Activated CD8-positive, alpha-beta T cell treated with anti-CD3 and anti-CD28 coated beads for 36 hours (primary cell): ENCODE data around the gene ITPR1. TPM values are rescaled to one million over a fixed set of nuclear protein-coding genes. Genes with fewer than 3 reads are reported as not detected.

Experiments
- ATAC-seq: fragments of 200-7000 bp; cut with Tn5 transposase; one replicate; pipeline ENCODE4 v1.10.0; 2021; ENCODE audit warnings: mild to moderate bottlenecking, moderate library complexity
- CTCF ChIA-PET: fragments of 350-600 bp; sonication (Branson Sonifier 250); formaldehyde crosslinking; loops from one replicate; lab custom pipeline; 2021; ENCODE audit warnings: antibody characterized with exemption; lab: Charles Lee
- POLR2A ChIA-PET: fragments of 350-600 bp; sonication (Branson Sonifier 250); formaldehyde crosslinking; loops from one replicate; lab custom pipeline; 2021; ENCODE audit warnings: antibody characterized with exemption; lab: Charles Lee
- DNase-seq: peaks from one replicate; pipeline ENCODE4 v3.0.0-alpha.2; 2020
- H3K27ac Mint-ChIP-seq: one replicate; pipeline ENCODE4 v1.8.0; 2021; ENCODE audit warnings: mild to moderate bottlenecking, mixed read lengths
- H3K27me3 Mint-ChIP-seq: one replicate; pipeline ENCODE4 v1.8.0; 2021; ENCODE audit warnings: mixed read lengths
- H3K36me3 Mint-ChIP-seq: one replicate; pipeline ENCODE4 v1.8.0; 2021; ENCODE audit warnings: low read depth, mixed read lengths
- H3K4me1 Mint-ChIP-seq: one replicate; pipeline ENCODE4 v1.8.0; 2021; ENCODE audit warnings: low read depth, mixed read lengths
- H3K4me3 Mint-ChIP-seq: one replicate; pipeline ENCODE4 v1.8.0; 2021; ENCODE audit warnings: mild to moderate bottlenecking, moderate library complexity, mixed read lengths
- H3K9me3 Mint-ChIP-seq: one replicate; pipeline ENCODE4 v1.8.0; 2021; ENCODE audit warnings: mixed read lengths
- intact Hi-C: fragments of 100-400 bp; cut with micrococcal nuclease; formaldehyde crosslinking; loops from one replicate; pipeline ENCODE4 v1.10.0; 2022
- total RNA-seq, 2 experiments: library from RNA; stranded (reverse); gene quantifications; one replicate each; pipeline ENCODE4 v1.2.3, GENCODE V29; 2021
- TF ChIP-seq, protein P1 (sequence below): fragments of 200-600 bp; IDR thresholded peaks from one replicate; pipeline ENCODE4 v1.8.0; 2022; ENCODE audit warnings: antibody characterized with exemption, mild to moderate bottlenecking

ITPR1 gene
- total RNA-seq, 2 experiments from 2014 or later, result 93.9 to 98.2 TPM

DNA sequence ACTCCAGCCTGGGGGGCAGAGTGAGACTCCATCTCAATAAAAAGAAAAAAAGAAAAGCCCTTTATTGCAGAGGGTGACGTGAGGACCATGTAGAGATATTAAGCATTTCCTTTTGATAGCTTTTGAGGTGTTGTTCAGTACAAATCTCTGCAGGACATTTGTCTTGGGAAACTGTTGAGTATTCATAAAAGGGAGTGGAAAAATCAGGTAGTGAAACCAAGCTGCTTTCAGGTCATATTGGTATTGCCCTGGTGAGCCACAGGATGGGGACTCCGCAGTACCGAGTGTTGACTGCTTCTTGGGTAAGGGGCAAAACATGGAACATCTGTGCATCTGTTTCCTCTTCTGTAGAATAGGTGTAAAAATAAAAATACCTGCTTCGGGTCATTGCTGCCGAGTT is 9.9 kb downstream of the ITPR1 start:
- Mint-ChIP-seq H3K27me3 (no peaks in the 10 kb centered on the region), H3K9me3 (no peaks in the 10 kb centered on the region), H3K4me1 (peaks cover 51% of the 10 kb centered on the region), H3K36me3 (peaks cover 23% of the 10 kb centered on the region), H3K27ac (peak overlapping the region; percentile 92), H3K4me3 (no peak overlapping the region)
- ATAC-seq, result no peak
- no peak for DNase-seq
- POLR2A ChIA-PET, result interaction anchor here (6.9 kb wide), 1 partner anchor 9 kb away, joined by 73 read pairs; the partner anchor contains the start of gene ITPR1
- TF ChIP-seq, protein P1, sequence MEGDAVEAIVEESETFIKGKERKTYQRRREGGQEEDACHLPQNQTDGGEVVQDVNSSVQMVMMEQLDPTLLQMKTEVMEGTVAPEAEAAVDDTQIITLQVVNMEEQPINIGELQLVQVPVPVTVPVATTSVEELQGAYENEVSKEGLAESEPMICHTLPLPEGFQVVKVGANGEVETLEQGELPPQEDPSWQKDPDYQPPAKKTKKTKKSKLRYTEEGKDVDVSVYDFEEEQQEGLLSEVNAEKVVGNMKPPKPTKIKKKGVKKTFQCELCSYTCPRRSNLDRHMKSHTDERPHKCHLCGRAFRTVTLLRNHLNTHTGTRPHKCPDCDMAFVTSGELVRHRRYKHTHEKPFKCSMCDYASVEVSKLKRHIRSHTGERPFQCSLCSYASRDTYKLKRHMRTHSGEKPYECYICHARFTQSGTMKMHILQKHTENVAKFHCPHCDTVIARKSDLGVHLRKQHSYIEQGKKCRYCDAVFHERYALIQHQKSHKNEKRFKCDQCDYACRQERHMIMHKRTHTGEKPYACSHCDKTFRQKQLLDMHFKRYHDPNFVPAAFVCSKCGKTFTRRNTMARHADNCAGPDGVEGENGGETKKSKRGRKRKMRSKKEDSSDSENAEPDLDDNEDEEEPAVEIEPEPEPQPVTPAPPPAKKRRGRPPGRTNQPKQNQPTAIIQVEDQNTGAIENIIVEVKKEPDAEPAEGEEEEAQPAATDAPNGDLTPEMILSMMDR, result no peak
- CTCF ChIA-PET, result interaction anchor here (1.2 to 2.2 kb wide), 2 partner anchors 16 to 131 kb away, joined by 3 to 6 read pairs; no protein-coding TSS in a partner anchor
- intact Hi-C loops, result no loop called here

DNA sequence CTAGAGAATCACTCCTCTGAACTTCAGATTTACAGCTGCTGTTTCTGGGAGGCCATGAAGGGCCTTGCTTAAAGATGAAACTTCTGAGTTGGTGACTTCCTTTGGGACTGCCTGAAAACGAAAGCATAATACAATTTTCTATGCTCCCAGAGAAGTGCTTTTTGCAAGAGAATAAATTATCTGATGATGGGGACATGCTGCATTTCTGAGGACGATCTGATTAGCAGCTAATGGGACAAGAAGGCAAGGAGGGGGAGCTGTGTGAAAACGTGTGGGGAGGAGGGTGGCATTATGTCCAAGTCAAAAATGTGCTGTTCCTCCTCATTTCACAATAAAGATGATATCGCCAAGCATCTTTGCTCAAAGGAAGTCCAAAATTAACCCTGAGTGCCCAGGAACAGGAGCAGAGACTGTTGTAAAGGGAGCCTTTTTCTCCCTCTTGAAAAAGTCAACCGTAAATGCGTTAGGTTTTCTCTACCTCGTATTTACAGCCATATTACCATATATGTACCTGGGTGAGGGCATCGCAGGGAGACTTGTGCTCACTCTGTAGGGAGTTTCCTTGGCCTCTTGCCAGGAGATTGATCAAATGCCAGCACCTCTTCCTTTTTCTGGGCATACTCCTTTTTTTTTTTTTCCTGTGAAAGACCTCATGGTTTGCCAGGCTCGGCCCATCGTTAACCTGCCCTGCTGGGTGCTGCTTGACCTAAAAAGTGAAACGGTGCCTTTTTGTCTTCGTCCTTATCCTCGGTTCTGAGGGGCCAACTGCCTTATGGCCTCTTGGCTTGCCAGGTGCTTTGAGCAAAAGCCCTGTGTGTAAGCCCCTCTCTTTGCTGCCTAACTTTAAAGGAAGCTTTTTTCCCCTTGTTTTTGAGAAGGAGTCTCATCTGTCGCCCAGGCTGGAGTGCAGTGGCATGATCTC is 11.5 kb downstream of the ITPR1 start:
- Mint-ChIP-seq H3K4me3 (peak overlapping the region; percentile 77), H3K27me3 (no peaks in the 10 kb centered on the region), H3K4me1 (peaks cover 60% of the 10 kb centered on the region), H3K9me3 (no peaks in the 10 kb centered on the region), H3K27ac (peak overlapping the region; percentile 92), H3K36me3 (peaks cover 29% of the 10 kb centered on the region)
- ChIA-PET CTCF (interaction anchor here (1.2 to 3.3 kb wide), 3 partner anchors 10 to 129 kb away, joined by 3 to 13 read pairs (median 9); partner anchors contain the start of gene ITPR1), POLR2A (interaction anchor here (0.6 to 6.9 kb wide), 5 partner anchors 10 to 990 kb away, joined by 3 to 73 read pairs (median 7); partner anchors contain the start of genes ITPR1 and SUMF1)
- TF ChIP-seq, protein P1, result no peak
- ATAC-seq, result peak; percentile 66
- peak; percentile 45 for DNase-seq
- intact Hi-C loops, result no loop called here

DNA sequence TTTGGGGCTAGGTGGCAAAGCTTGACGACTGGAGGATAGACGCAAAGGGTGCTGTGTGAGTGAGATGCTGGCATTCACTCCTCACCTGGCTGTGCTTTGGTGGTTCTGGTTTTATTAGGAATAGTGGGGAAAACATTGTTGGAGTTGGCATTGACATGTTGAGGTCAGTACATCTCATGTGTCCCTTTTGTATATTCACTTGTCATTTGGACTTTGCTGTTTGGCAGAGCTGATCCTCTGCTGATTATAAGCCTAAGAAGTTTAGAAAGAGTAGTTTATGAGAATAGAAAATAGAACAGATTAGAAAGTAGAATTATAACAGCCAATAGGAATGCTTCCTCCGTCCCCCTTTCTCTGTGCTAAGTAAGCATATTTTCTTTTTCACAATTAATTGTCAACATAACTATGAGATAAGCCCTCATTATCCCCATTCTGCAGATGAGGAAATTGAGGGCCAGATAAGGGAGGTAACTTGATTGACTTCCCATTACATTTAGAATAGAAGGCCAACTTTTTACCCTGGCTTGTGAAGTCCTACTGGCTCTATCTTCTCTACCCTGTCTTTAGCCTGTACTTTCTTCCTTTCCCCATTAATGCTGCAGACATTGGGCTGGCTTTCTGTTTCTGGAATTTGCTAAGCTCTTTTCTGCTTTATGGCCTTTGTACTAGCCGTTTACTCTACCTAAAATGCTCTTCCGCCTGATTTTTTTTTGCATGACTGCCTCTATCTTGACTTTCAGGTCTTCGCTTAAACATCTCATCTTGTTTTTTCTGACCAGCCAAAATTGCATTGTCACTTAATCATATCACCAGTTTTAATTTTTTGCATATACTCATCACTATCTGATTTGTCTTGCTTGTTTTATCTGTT is 12.8 kb downstream of the ITPR1 start:
- no peaks in the 10 kb centered on the region for H3K9me3 Mint-ChIP-seq
- peaks cover 26% of the 10 kb centered on the region for H3K36me3 Mint-ChIP-seq
- peaks cover 63% of the 10 kb centered on the region for H3K4me1 Mint-ChIP-seq
- ChIA-PET CTCF (interaction anchor here (2.5 to 3.3 kb wide), 2 partner anchors 11 to 127 kb away, joined by 9 to 13 read pairs; no protein-coding TSS in a partner anchor), POLR2A (interaction anchor here (1.4 to 6.9 kb wide), 3 partner anchors 11 to 39 kb away, joined by 7 to 73 read pairs (median 9); partner anchors contain the start of genes ITPR1 and SUMF1)
- ATAC-seq, result no peak
- no peaks in the 10 kb centered on the region for H3K27me3 Mint-ChIP-seq
- no peak overlapping the region for H3K27ac Mint-ChIP-seq
- TF ChIP-seq, protein P1, result no peak
- DNase-seq, result no peak
- intact Hi-C loops, result no loop called here
- H3K4me3 Mint-ChIP-seq, result no peak overlapping the region

- Mint-ChIP-seq H3K4me1 (peaks cover 64% of the 10 kb centered on the region), H3K27ac (peak overlapping the region; percentile 21)
Measured at GRCh38 chr3:4506559-4507023, 13.4 kb downstream of the ITPR1 start.

More at GRCh38 chr3:4506559-4507023, 13.4 kb downstream of the ITPR1 start:
- H3K36me3 Mint-ChIP-seq, result peaks cover 21% of the 10 kb centered on the region
- H3K4me3 Mint-ChIP-seq, result no peak overlapping the region
- no peak for ATAC-seq
- DNase-seq, result no peak
- intact Hi-C loops, result no loop called here
- TF ChIP-seq, protein P1, result no peak
- no peaks in the 10 kb centered on the region for H3K27me3 Mint-ChIP-seq
- ChIA-PET POLR2A (interaction anchor here (6.9 kb wide), 1 partner anchor 12 kb away, joined by 73 read pairs; the partner anchor contains the start of gene ITPR1), CTCF (interaction anchor here (3.3 kb wide), 1 partner anchor 12 kb away, joined by 13 read pairs; no protein-coding TSS in a partner anchor)
- no peaks in the 10 kb centered on the region for H3K9me3 Mint-ChIP-seq
